ENCODE results near the gene CCND1.

DNA sequence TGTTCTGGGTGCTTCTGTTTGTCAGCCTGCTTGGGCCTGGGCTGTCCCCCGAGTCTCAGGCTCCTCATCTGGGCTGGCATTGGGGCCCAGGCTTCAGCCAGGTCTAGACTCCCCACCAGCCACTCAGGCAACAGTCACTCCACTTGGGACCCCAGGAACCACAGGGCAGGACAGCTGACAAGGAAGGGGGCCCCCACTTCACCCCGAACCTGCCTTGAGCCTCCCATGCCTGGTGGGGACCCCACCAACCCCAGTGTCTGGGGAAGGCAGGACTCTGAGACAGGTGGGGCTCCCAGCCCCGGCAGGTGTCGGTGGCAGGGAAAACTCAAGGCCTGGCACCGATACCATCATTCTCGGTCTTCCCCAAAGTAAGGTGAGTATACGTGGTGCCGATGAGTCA, 45.9 kb downstream of the CCND1 start:
- TF ChIP-seq ZNF274 (IDR thresholded peaks at IDR 0.05; ENCODE audit: low read depth, low read length) = no peak
- TF ChIP-seq YY1 (IDR thresholded peaks at IDR 0.05; ENCODE audit: insufficient read depth, insufficient read length) = no peak
- TF ChIP-seq SUZ12 (IDR thresholded peaks at IDR 0.05; ENCODE audit: extremely low read depth, insufficient read depth, insufficient read length) = no peak
